K562 (cell line): ENCODE measurements around the gene MMP11. TPM values are rescaled to one million over a fixed set of nuclear protein-coding genes. Genes with fewer than 3 reads are reported as not detected.

ENCODE experiments used
- BCLAF1 ChIP-seq, 2 experiments: fragments of 450-650 bp in 1 of 2; IDR thresholded peaks; 2 replicates each; pipeline ENCODE4 v1.6.1; 2011 to 2017; ENCODE audit warnings: low read depth in 2 of 2, antibody characterized with exemption in 1 of 2, borderline replicate concordance in 1 of 2, low read length in 1 of 2, mild to moderate bottlenecking in 1 of 2, mixed read lengths in 1 of 2; ENCODE audit not compliant: control insufficient read depth in 1 of 2
- DACH1 ChIP-seq: fragments of 450-650 bp; IDR thresholded peaks from 2 replicates; pipeline ENCODE4 v1.6.1; 2018; ENCODE audit not compliant: partially characterized antibody
- DMBX1 ChIP-seq: fragments of 250-450 bp; sonication (Bioruptor Pico); IDR thresholded peaks from 2 replicates; pipeline ENCODE4 v1.8.0; 2022; ENCODE audit warnings: inconsistent platforms, mild to moderate bottlenecking, moderate library complexity, borderline replicate concordance
- ETV5 ChIP-seq: sonication (generic); formaldehyde crosslinking; IDR thresholded peaks from 2 replicates; pipeline ENCODE4 v1.4.0; 2020; ENCODE audit warnings: low read depth, mild to moderate bottlenecking, missing genetic modification reagents
- FOXA1 ChIP-seq: fragments of 450-650 bp; IDR thresholded peaks from 2 replicates; pipeline ENCODE4 v1.6.1; 2016; ENCODE audit warnings: mild to moderate bottlenecking, borderline replicate concordance
- FOXK2 ChIP-seq, 2 experiments: fragments of 450-650 bp; IDR thresholded peaks in 1 of 2; conservative IDR thresholded peaks in 1 of 2; 2 replicates each; pipeline ENCODE4 v1.6.1; 2016; ENCODE audit warnings: low read depth in 2 of 2, mild to moderate bottlenecking in 1 of 2
- GTF2F1 ChIP-seq: IDR thresholded peaks from 2 replicates; pipeline ENCODE4 v1.6.1; 2011; ENCODE audit warnings: low read depth, low read length, improper control_type of control experiment
- HES1 ChIP-seq: fragments of 450-650 bp; IDR thresholded peaks from 2 replicates; pipeline ENCODE4 v1.6.1; 2016; ENCODE audit warnings: low read depth, mild to moderate bottlenecking, moderate library complexity
- ID3 ChIP-seq, 2 experiments: fragments of 250-450 bp in 1 of 2; fragments of 450-650 bp in 1 of 2; sonication (Bioruptor Pico) in 1 of 2; IDR thresholded peaks; 2 replicates each; pipeline versions ENCODE4 v1.6.1 to v1.8.0; 2016 to 2021; ENCODE audit warnings: mild to moderate bottlenecking in 2 of 2, moderate library complexity in 2 of 2, missing compliant biosample characterization in 1 of 2, missing genetic modification characterization in 1 of 2
- IRF2 ChIP-seq: sonication (generic); formaldehyde crosslinking; IDR thresholded peaks from 2 replicates; pipeline ENCODE4 v1.8.1; 2022; ENCODE audit warnings: mild to moderate bottlenecking, missing genetic modification reagents
- KDM2B ChIP-seq: fragments of 250-450 bp; sonication (Bioruptor Pico); IDR thresholded peaks from 2 replicates; pipeline ENCODE4 v1.8.0; 2021; ENCODE audit warnings: mild to moderate bottlenecking, moderate library complexity
- KLF13 ChIP-seq: fragments of 450-650 bp; IDR thresholded peaks from 2 replicates; pipeline ENCODE4 v1.6.1; 2016; ENCODE audit warnings: missing genetic modification characterization, low read depth, mild to moderate bottlenecking, missing compliant biosample characterization, moderate library complexity, borderline replicate concordance
- NFRKB ChIP-seq: fragments of 450-650 bp; IDR thresholded peaks from 2 replicates; pipeline ENCODE4 v1.6.1; 2016; ENCODE audit warnings: low read depth
- NR1H2 ChIP-seq: sonication (generic); formaldehyde crosslinking; IDR thresholded peaks from 2 replicates; pipeline ENCODE4 v1.4.0; 2020; ENCODE audit warnings: mild to moderate bottlenecking, missing genetic modification reagents
- NR4A1 ChIP-seq, 2 experiments: fragments of 250-450 bp in 1 of 2; fragments of 450-650 bp in 1 of 2; sonication (Bioruptor Pico) in 1 of 2; IDR thresholded peaks; 2 replicates each; pipeline versions ENCODE4 v1.4.0 to v1.6.1; 2016 to 2020; ENCODE audit warnings: mild to moderate bottlenecking in 2 of 2, missing compliant biosample characterization in 1 of 2, missing genetic modification characterization in 1 of 2, moderate library complexity in 1 of 2
- PML ChIP-seq: IDR thresholded peaks from 2 replicates; pipeline ENCODE4 v1.6.1; 2012; ENCODE audit warnings: low read length, inconsistent platforms
- PTRF ChIP-seq: fragments of 450-650 bp; IDR thresholded peaks from 2 replicates; pipeline ENCODE4 v1.6.1; 2016; ENCODE audit warnings: mild to moderate bottlenecking, missing genetic modification characterization, missing compliant biosample characterization
- SMAD4 ChIP-seq: fragments of 250-450 bp; sonication (Bioruptor Pico); conservative IDR thresholded peaks from 2 replicates; pipeline ENCODE4 v1.8.0; 2021; ENCODE audit warnings: inconsistent platforms, mild to moderate bottlenecking, moderate library complexity
- ZKSCAN3 ChIP-seq: fragments of 250-450 bp; sonication (Bioruptor Pico); IDR thresholded peaks from 2 replicates; pipeline ENCODE4 v1.4.0; 2020
- ZNF311 ChIP-seq: fragments of 250-450 bp; sonication (Bioruptor Pico); IDR thresholded peaks from 2 replicates; pipeline ENCODE4 v1.4.0; 2020; ENCODE audit warnings: mild to moderate bottlenecking, moderate library complexity
- ZSCAN29 ChIP-seq: fragments of 450-650 bp; IDR thresholded peaks from 2 replicates; pipeline ENCODE4 v1.6.1; 2017
- polyA plus RNA-seq, 8 experiments: library from polyadenylated mRNA; depleted of rRNA in 4 of 8; stranded (reverse) in 5 of 8; unstranded in 3 of 8; fragments of >200 nt; fragmentation: Nextera tagmentation in 2 of 8; fragmentation: Illumina TruSeq in 1 of 8; extraction: Ambion mirVana in 2 of 8; extraction: Trizol in 1 of 8; gene quantifications; 2 replicates each; pipeline versions ENCODE4 v1.2.1 to v1.2.3, GENCODE V29; 2011 to 2014; ENCODE audit warnings: inconsistent platforms in 1 of 8, missing spikeins in 1 of 8
- total RNA-seq, 7 experiments: library from RNA; depleted of rRNA in 6 of 7; stranded (reverse); fragments of >200 nt in 6 of 7; fragmentation: Illumina TruSeq in 2 of 7; extraction: Trizol in 2 of 7; gene quantifications; 2 replicates each; pipeline versions ENCODE4 v1.2.1 to v1.2.3, GENCODE V29; 2011 to 2021; ENCODE audit warnings: low replicate concordance in 1 of 7
- TF ChIP-seq, protein P1 (sequence below): fragments of 450-650 bp; conservative IDR thresholded peaks from 2 replicates; pipeline ENCODE4 v1.6.1; 2016; ENCODE audit warnings: missing genetic modification characterization, low read depth, mild to moderate bottlenecking, missing compliant biosample characterization, moderate library complexity

Gene MMP11
- total and polyA plus RNA-seq, 9 of the 15 experiments (the other 6 are each of a cell fraction or from before 2014, with no cell fraction given): 0.14 to 1.8 (median 1.1) TPM; not detected in 2

DNA sequence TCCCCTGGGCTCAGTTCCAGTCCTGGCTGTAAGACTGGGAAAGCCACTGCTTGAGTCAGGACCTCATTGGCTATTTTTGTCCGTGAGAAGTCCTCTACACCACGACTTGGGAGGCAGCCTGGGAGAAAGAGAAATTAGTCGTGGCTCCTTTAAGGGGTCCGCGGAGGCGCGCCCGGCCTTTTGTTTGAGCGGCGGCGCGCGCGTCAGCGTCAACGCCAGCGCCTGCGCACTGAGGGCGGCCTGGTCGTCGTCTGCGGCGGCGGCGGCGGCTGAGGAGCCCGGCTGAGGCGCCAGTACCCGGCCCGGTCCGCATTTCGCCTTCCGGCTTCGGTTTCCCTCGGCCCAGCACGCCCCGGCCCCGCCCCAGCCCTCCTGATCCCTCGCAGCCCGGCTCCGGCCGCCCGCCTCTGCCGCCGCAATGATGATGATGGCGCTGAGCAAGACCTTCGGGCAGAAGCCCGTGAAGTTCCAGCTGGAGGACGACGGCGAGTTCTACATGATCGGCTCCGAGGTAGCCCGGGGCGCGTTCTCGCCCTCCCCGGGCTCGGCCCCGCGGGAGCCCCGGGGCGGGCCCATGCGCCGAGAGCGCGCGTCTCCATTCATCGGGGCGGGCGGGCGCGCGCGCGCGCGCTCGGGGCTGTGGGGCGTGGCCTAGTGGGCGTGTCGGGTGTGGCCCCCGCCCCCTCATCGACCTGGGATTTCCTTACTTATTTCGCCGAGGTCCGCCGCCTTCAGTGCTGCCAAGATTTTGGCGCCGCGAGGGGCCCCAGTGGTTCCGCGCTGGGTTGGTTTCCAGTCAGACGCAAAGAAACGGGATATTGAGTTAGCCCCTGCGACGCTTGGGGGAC, 14.3 kb downstream of the MMP11 start, which contains the start of gene SMARCB1 (continued):
- TF ChIP-seq NR1H2 (CRISPR knock-in tag) (no peak), PTRF (tag) (no peak), FOXK2 (conservative IDR thresholded peaks at IDR 0.05 in 1 of 2, IDR thresholded peaks at IDR 0.05 in 1 of 2; ENCODE audit: low read depth in 2 of 2) (peak in 1 of 2 experiments; percentile 94; a peak in 2 of 4 replicates), KLF13 (tag) (peak; percentile 52; the same call in 1 of the 2 replicates), PML (0 out of 2 replicates have a peak, but pooled peaks have one; percentile 37), NFRKB (no peak), KDM2B (CRISPR knock-in tag) (no peak), ZNF311 (CRISPR knock-in tag) (no peak), FOXA1 (no peak), NR4A1 (CRISPR knock-in tag; IDR thresholded peaks at IDR 0.05) (no peak), NR4A1 (tag; IDR thresholded peaks at IDR 0.05) (peak; percentile 50; the same call in 1 of the 2 replicates), ZKSCAN3 (CRISPR knock-in tag) (no peak), BCLAF1 (IDR thresholded peaks at IDR 0.05; ENCODE audit: borderline replicate concordance in 1 of 2, control insufficient read depth in 1 of 2, low read depth in 2 of 2, low read length in 1 of 2) (no peak; a peak in 1 of 4 replicates), GTF2F1 (no peak), ID3 (CRISPR knock-in tag; IDR thresholded peaks at IDR 0.05) (no peak), ID3 (tag; IDR thresholded peaks at IDR 0.05) (0 out of 2 replicates have a peak, but pooled peaks have one; percentile 39), DMBX1 (CRISPR knock-in tag) (peak; percentile 74; the same call in 1 of the 2 replicates), ZSCAN29 (no peak), SMAD4 (CRISPR knock-in tag) (peak; percentile 67), IRF2 (no peak), DACH1 (no peak), HES1 (no peak), ETV5 (CRISPR knock-in tag) (peak; percentile 56; the same call in 1 of the 2 replicates)
- TF ChIP-seq, protein P1, sequence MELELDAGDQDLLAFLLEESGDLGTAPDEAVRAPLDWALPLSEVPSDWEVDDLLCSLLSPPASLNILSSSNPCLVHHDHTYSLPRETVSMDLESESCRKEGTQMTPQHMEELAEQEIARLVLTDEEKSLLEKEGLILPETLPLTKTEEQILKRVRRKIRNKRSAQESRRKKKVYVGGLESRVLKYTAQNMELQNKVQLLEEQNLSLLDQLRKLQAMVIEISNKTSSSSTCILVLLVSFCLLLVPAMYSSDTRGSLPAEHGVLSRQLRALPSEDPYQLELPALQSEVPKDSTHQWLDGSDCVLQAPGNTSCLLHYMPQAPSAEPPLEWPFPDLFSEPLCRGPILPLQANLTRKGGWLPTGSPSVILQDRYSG (tag): 0 out of 2 replicates have a peak, but pooled peaks have one; percentile 72
